GM18526 (cell line): ENCODE measurements around the gene SEC61B.

Source experiments
- POLR2A ChIP-seq: IDR thresholded peaks from 3 replicates; pipeline ENCODE4 v1.6.1; 2011; ENCODE audit not compliant: insufficient read length; ENCODE audit errors: extremely low read depth

The SEC61B gene

DNA sequence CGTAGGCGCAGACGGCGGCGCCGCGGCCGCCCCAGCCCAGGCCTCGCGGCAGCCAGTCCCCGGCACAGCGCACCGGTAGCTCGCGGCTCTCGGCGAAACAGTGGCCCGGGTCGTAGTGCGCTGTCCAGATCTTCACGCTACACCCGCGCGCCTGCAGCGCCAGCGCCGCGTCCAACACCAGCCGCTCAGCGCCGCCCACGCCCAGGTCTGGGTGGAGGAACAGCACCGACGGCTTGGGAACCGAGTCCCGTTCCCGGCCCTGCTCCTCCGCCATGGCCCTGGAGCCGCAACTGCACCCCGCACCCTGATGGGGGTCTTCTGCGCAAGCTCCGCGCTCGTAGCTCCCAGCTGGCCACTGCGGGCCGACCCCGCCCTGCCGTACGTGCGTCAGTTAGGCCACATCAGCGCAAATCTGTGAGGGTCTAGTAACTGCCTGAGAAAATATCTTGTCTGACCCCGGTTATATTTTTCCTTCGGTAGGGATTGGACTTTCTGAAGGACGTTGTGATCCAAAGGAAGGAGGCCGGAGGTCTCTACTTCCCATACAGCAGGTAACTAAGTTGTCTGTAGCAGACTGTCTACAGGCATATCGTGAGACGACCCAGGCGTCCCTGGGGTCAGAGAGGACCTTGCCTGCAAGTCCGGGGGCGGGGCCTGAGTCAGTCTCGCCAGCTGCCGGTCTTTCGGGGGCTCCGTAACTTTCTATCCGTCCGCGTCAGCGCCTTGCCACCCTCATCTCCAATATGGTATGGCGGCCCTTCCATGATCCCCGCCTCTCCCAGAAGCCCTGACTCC lies at the start of gene SEC61B, which contains the start of gene ALG2:
Gene SEC61B (plus strand): TSS at position 662 of the 795 bp plus-strand sequence. CDS start 82 bp downstream, at position 744.
Gene ALG2 (minus strand): TSS at position 322 of the 795 bp plus-strand sequence. CDS start 48 bp downstream, at position 274.
- TF ChIP-seq POLR2A = peak; percentile 94

DNA sequence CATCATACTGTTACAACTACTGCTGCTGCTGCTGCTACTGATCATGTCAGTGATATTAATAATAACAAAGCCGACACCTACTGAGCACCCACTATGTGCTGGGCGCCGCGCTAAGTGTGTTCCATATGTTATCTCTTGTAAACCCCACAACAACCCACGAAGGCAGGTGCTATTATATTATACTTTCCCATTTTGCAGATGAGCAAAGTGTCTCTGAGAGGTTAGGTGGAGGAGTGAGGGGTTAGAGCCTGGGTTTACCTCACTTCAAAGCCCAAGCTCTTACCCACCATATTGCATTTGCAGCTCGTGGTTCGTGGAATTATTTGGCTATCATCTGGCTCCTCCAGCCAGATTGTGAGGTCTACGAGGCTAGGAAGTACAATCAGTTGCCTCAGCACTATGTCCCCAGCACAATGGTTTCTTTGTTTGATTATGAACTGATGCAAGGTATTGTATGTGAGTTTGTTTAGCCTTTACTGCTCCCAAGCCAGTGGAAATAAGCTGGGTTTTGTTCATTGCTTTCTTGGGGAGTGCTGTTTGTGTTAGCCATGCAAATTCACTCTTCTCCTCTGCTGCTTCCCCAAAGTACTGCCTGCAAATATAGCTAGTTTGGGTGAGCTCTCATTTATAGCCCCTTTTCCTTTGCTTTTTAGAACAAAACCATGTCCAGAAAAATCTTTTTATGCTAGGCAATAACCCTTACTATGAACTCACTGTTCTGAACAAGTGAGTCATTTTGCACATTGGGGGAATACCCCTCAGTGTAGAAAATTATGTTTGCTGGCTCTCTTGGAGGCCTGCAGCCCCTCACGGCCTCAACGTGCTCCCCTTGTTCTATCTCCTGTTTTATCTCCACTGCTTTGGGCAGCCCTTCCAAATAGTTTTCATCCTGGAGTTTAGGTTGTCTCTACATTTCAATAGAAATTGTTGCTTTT lies 48.2 kb upstream of the SEC61B start:
- TF ChIP-seq POLR2A = no peak

DNA sequence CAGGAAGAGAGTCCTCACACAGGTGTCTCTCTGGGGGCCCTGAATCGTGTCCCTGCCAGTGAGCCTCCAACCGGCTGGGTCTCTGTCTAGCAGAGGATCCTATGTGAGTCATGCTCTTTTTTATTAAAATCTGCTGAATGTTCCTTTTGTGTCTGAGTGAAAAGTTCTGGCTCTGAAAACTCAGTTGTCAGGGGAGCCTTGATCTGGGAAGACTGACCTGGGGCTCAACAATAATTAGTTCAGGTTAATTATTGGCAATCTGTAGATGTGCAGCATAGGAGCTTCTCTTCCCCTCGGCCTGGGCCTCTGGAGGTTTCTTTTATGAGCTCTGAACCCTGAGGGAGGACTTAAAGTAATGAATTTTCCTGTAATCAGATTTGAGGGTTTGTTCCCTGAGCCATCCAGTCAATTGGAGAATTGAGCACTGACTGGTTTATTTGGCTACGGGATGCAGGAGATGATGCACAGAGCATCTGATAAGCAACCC lies 45.5 kb upstream of the SEC61B start:
- TF ChIP-seq POLR2A = no peak

DNA sequence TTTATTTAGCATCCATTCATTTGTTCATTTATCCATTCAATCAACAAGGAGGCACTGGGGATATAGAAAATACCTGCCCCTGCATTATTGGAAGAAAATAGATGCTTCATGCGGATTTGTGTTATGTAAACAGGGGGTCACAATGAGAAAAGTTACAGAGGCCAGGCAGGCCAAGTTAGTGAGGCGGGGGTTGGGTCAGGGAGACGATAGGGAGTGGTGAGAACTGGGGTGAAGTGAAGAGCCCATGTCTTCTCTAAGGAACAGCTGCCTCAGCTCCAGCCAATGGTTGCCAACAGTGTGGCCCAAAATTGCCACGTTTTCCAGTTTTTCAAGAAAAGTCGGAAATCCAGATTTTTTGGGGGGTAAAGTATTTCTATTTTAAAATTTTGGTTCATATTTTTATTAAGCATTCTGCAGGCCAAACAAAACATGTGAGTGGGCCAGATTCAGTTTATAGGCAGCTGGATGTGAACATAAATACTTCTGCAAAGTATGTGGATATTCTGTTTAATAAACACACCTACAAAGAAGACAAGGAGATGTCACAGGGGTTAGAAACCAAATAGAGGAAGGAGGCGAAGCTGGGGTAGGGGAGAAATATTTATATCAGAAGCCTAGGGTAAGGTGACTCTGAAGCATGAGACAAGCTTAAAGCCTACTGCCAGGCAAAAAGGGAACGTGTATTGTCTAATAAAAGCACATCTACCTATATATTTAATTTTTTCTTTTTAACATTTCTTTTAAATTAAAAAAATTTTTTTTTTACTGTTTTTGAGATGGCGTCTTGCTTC lies 44.3 kb upstream of the SEC61B start:
- no peak for TF ChIP-seq POLR2A

DNA sequence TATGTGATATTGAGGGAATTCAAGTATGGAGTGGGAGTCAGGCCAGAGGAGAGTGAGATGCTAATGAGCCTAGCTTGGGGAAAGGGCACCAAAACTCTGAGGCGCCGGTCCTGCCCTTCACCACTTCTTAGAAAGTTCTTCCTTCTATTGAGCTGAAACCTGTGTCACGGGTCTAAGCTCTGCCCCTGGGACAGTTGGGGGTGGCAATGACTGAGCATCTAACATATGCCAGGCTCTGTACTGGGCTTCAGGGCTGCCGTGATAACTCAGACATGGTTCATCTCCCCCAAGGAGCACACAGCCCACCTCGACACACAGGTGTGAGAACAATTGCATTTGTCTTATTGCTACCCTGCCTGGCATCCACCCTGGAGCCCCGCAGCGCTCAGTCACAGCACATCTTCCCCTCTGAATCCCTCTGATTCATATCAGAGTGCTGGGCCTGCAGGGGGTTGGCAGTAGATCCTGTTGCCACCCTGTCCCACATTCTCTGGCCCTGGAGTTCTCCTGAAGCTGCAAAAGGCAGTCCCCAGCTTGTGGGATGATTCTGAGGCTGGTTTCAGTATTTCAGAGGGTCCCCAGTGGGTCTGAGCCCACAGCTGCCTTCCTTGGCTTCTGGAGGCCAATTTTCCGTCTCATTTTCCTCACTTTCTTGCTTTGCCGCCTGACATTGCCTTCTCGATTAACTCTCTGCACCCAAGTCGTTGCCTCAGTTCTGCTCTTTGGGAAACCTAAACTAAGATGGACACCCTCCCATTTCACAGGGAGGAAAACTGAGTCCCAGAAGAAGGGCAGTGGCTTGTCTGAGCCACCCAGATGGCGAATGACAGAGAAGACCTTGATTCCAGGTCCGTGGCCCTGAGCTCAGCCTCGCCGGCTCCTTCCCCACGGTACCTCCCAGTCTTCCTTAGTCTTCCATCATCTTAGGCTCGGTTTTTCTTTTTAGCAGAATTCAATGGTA lies 42.9 kb upstream of the SEC61B start:
- no peak for TF ChIP-seq POLR2A

DNA sequence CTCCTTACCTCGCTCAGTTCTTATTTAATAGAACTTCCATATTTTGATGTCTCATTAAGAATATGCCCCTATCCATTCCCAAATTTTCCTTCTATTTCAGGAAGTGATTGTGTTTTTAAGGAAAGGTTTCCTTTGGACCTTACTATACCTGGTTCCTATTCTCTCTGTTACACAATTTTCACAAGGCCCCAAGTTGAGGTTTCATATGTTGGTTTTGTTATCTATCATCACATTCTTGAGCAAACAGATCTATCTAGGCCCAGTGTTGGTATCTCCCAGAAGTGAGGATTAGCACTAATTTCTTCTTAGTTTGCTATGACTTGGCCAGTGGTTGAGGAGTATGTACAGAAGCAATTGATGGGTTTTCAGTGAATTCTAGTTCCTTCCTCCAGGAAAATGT lies 41.9 kb upstream of the SEC61B start:
- no peak for TF ChIP-seq POLR2A

DNA sequence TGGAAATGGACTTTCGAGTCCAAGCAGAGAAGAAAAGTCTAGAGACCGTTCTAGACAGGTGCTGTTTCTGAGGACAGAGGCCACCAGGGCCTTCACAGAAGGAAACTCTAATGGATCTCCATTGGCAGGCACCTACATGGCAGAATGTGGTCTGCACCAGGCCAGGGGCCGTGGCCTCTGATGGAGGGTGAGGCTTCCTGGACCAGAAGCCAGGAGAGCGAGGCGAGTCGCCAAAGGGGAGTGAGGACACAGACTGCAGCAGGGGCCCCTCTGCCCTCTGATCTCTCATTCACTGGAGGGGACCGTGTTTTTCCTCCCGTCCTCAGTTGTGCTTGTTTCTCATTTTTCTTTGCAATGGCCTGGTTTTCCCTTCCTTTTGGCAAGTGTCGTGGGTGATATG lies 41.4 kb upstream of the SEC61B start:
- no peak for TF ChIP-seq POLR2A

DNA sequence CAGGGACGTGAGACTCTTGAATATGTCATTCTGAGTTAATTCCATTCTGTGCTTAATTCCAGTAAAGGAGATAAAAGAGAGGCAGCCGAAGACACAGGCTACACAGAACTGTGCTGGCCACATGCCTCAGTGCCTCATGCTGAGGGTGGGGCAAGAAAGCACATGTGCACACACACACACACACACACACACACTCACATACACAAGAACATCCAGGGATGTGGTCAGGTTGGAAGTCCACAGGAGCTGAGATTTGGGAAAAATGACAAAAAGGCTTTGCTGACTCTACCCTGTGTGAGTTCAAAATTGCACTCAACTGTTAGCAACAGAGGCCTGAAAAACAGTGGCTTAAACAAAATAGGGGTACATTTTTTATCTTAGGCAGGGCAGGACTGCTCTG lies 40.9 kb upstream of the SEC61B start:
- no peak for TF ChIP-seq POLR2A

DNA sequence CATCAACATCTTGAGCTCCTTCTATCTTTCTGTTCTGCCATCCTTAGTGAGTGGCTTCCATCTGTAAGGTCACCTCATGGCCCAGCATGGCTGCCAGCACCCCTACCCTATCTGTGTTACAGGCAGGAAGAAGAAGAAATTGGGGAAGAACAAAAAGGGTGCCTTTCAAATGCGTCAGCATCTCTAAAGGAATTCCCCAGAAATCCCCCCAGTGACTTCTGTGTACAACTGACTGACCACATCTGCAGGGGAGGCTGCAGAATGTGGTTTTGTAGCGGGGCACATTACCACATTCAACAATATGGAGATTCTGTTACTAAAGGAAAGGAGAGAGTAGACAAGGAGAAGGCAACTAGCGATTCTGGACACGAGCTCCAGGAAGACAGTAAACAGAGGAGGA lies 40.5 kb upstream of the SEC61B start:
- TF ChIP-seq POLR2A = no peak

DNA sequence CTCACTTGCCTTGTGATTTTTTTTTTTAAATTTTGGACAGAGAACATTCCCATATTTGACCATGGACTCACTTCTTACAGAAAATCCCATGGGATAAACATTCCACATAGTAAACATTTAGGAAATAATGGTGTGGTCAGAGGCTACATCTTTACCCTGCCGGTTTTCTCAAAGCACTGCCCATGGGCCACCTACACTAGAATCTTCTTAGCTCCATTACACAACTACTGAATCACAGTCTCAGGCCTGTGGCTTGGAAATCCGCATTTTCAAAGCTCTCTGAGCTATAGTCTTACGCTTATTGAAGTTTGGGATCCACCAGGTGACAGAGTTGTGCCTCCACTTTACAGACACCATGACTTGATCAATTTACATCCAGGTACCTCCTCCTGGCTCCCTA lies 39.7 kb upstream of the SEC61B start:
- no peak for TF ChIP-seq POLR2A

DNA sequence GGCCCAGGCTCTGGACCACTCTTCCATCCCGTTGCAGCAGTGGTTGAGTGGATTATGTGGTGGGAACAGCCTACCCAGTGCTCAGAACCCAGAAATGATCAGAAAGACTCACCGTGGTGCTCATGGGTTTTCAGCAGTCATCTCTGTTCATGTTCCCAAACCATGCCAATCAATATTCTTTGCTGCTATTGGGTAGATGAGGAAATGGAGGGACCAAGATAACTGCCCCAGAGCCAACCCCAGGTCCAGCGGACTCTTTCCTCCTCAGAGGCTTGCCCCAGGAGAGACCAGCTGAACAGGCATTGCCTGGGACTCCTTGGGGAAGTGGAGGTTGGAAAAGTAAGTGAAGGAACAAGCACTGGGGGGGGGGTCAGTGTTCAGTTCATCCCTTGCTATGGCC lies 38.5 kb upstream of the SEC61B start:
- TF ChIP-seq POLR2A = no peak

DNA sequence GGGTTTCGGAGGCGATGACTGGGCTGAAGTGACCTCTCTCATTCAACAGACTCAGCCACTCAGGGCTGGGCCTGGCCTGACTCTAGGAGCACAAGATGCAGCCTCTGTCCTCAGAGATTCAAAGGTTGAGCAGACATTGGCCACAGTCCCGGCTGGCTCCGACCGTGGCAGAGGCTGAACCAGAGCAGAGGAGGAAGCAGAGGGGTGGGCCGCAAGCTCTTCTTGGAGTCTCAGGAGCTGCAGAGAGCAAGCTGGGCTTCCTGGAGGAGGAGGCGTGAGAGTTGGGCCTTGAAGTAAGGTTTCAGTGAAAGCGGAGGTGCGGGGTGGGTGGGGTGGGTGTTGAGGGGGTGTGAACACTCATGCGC lies 38.0 kb upstream of the SEC61B start:
- TF ChIP-seq POLR2A = peak; percentile 30

DNA sequence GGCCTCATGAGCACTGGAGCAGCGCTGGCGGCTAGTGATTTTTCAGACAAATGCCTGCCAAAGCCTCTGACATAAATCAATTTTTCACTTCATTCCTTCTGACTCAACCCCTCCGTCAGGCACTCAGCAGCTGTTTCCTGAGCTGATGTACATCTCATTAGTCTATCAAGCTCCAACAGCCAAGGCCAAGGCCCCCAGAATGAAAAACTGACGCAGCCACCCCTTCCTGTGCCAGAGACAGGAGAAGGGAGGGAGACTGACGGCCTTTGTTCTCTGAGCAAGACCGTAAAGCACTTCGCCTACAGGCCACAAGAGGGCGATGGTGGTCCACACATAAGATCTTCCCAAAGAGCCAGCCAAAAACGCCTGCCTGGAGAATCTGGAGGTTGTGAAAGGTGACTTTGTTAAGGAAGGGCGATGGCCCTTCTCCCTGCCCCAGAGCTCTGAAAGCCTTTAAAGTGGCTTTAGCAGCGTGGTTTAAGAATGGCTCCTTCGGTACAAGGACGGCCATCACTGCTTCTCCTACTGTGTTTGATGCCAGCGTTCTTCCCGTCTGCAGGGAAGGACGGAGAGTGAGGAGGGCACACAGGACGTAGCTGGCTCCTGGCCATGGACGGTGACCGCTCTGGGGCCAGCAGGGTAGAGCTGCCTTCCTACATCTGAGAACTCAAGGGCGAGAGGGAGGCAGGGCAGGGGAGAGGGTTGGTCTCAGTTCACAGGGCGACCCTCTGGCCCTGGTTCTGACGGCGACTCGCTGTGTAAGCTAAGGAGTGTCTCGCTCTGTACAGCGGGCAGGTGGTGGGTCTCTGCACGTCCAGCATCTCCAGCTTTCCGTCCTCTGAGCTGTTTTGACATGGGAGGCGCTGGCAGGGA lies 37.4 kb upstream of the SEC61B start:
- peak; percentile 11 for TF ChIP-seq POLR2A
